GF-D8 (cell line): ENCODE measurements around the gene MAN2B2.

Experiments
- DNase-seq: peaks from one replicate; lab custom pipeline; 2025; lab: John Stamatoyannopoulos, UW

MAN2B2 gene

GRCh38 chr4:6546681-6547447, 28.1 kb upstream of the MAN2B2 start:
- DNase-seq = peak; percentile 4

- DNase-seq = peak; percentile 14
Measured at GRCh38 chr4:6548201-6548881, 26.6 kb upstream of the MAN2B2 start.

- DNase-seq = no peak
Measured at GRCh38 chr4:6548882-6549230, 26.1 kb upstream of the MAN2B2 start.

- DNase-seq = no peak
Measured at GRCh38 chr4:6549445-6549844, 25.5 kb upstream of the MAN2B2 start.

DNA sequence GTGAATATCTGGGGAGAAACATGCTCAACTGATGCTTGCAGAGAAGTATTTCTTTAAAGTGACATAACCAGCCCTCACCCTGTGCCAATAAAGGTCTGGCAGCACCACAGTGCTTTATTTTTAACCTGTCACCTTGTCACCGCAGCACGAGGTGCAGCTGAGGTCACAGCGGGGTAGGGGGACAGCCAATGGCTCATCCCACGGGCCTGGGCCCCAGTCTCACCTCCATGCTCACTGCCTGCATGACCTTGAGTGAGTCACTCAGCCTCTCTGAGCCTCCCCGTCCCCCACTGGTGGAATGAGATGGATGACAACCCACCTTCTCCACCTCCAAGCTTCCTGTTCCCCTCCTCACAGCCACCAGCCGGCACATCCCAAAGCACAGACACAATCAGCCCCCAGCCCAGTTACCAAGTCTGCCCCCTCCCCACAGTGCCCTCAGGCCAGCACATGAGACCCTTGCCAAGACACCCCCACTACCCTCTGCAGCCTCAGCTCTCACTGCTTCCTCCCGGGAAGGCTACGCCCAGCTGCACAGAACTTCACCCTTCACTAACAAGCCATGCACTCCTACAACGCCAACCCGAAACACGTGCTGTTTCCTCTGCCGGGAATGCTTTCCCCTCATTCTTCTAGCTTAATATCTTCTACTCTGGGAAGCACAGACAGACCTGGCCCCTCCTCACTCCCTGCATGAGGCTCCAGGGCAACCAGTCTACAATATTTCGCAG, 24.9 kb upstream of the MAN2B2 start:
- no peak for DNase-seq

- DNase-seq = no peak
Measured at GRCh38 chr4:6550821-6551220, 24.2 kb upstream of the MAN2B2 start.

DNA sequence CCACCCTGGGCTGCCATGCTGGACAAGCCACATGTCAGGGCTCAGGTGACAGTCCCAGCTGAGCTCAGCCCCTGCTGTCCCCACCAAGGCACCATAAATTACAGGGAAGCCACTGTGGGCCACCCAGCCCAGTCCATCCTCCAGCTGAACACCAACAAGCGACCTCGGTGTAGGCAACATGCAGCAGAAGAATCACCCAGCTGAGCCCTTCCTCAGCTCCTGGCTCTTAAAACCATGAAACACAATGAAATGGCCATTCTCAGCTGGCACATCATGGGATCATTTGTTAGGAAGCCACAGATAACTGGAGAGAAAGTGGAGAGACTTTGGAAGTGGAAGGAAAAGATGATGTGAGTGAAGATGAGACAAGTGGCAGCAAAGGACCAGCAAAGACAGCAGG, 23.3 kb upstream of the MAN2B2 start:
- DNase-seq = no peak

- DNase-seq = no peak
Measured at GRCh38 chr4:6555519-6555918, 19.5 kb upstream of the MAN2B2 start.

GRCh38 chr4:6556263-6556662, 18.7 kb upstream of the MAN2B2 start:
- DNase-seq = no peak

DNA sequence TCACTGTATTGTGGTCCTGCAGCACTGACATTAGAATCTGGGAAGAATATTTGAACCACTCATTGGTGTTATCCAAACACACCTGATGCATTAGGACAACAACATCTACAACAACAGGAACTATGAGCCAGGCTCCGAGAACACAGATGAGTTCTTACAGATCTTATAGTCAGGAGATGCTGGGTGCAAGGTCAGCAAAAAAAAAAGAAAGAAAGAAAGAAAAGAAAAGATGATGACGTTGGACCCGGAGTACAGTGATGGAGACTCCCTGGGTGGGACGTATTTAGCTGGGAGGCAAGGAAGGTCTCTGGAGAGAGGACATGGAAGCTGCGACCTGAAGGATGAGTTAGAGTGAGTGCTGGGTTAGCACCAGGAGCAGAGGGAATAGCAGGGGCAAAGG, 17.8 kb upstream of the MAN2B2 start:
- DNase-seq = no peak

DNA sequence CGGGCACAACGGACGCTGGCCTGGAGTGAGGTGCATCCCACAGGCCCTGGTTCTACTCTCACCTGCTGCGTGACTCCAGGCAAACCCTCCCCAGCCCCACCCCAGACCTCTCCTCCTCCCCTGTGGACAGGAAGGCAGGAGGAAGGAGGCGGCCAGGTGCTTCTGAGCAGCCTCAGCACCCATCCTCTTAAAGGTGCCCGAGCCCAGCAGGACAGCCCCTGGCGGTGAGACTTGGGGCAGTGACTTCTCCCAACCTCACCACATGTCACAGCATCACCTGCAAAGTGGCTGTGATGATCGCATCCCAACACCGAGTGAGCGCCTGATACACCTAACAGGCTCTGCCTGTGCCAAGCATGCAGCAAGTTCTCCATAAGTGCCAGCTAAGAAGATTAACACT, 17.1 kb upstream of the MAN2B2 start:
- DNase-seq = no peak

GRCh38 chr4:6560416-6561172, 14.4 kb upstream of the MAN2B2 start:
- no peak for DNase-seq

GRCh38 chr4:6561173-6561516, 13.8 kb upstream of the MAN2B2 start:
- DNase-seq = no peak

- DNase-seq = no peak
Measured at GRCh38 chr4:6561706-6562371, 13.2 kb upstream of the MAN2B2 start.

DNA sequence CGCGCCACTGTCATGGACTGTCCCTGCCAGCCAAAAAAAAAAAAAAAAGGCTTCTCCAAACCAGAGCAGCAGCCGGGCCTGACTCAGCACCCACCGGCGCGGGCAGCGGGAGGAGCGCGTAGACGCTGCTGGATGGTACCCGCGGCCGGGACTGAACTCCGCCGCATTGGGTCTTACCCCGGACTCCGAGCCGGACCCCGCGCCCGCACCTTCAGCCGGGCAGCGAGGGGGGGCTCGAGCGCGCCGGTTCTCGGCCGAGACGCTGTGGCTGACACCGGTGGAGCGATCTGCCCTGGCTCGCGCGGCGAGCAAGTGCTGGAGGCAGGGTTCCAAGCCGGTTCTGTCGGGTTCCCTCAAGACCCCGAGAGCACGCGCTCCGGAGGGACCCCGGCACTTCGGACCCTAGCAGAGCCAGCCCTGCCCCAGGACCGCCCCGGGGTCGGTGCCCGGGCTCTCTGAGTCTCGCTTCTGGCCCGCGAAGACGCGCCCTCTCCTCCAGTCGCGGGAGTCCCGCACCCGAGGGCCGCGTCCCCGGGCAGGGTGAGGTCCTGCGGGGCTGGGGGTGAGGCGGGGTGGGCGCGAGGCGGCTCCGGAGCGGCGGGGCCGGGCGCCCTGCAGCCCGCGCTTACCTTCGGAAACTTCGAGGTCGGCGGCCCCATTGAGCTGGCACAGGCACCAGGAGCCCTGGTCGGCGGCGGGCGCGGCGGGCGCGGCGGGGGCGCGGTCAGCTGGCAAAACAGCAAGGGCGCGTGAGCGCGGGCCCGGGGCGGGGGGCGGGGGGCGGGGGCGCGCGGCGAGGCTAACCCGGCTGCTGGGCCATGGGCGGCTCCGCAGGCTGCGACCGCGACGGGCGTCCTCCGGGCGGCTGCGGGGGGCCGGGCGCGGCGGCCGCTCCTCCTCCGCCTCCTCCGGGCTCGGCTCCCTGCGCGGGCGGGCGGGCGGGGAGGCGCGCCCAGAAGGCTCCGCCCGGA, 11.8 kb upstream of the MAN2B2 start:
- no peak for DNase-seq

DNA sequence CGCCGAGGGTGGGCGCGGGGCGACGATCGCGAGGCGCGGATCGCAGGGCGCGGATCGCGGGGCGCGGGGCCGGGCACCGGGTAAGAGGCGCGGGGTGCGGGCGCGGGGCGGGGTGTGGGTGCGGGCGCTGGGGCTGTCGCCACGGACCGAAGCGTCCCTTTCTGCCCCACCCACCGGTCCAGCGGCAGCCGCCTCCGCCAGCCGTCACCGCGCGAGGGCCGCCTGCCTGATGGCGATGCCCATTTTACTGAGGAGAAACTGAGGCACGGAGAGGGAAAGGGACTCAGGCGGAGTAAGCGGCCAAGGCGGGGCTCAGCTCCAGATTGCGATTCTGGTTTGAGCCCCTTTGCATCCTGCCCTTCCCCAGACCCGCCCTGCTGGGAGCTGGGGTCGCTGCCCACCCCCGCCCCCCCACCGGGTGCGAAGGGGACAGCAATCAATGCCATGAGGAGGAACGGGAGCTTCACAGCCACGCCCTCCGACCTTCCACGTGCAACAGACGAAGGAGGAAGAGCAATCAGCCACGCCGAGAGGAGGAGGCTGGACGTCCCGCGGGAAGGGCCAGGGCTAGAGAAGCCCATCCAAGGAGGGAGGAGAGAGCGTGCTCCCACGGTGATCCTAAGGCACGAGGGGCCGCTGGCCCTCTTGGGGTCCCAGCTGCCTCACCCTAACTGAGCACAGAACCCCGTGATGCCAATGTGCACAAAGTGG, 10.9 kb upstream of the MAN2B2 start:
- DNase-seq = no peak

DNA sequence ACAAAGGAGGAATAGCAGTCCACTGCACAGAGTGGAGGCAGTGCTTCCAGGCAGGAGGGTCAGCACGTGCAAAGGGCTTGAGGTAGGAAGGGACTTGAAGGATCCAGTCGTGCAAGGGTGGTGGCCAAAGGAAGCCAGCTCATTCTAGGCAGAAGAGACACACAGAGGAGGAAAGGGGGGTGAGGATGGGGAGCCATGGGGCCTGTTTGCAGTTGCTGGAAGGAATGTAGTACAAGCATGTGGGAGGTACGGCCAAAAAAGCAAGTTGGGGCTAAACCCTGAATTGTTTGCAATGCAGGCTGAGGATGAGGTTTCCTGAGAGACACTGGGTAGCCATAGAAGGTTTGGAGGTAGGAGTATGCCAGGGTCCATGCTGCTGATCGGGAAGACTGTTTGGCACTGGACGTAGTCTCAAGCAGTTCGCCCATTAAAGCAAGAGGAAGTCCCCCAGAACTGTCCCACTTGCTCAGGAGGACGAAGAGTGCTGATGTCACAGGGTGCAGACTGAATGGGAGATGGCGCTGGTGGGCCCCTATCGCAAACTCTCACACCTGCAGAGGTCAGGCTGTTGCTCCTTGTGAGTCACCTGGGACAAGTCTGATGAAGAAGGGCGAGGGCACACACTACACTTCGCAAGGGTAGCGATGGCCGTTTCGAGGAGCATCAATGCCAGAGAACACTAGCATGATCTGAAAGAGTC, 9.1 kb upstream of the MAN2B2 start:
- DNase-seq = no peak

GRCh38 chr4:6566391-6567190, 8.4 kb upstream of the MAN2B2 start:
- DNase-seq = no peak

- DNase-seq = no peak
Measured at GRCh38 chr4:6567218-6567617, 7.8 kb upstream of the MAN2B2 start.
